Osteocyte (in vitro differentiated cells): ENCODE data around the gene GDF15. TPM values are rescaled to one million over a fixed set of nuclear protein-coding genes. Genes with fewer than 3 reads are reported as not detected.

ENCODE experiments used
- DNase-seq: peaks from one replicate; pipeline ENCODE4 v3.0.0; 2021; ENCODE audit warnings: mixed read lengths; ENCODE audit not compliant: unreplicated experiment; ENCODE audit errors: extremely low spot score
- H3K27ac Mint-ChIP-seq: one replicate; pipeline ENCODE4 v1.8.0; 2021; ENCODE audit warnings: mild to moderate bottlenecking, mixed read lengths; ENCODE audit not compliant: unreplicated experiment
- H3K27me3 Mint-ChIP-seq: one replicate; pipeline ENCODE4 v1.8.0; 2021; ENCODE audit warnings: mixed read lengths; ENCODE audit not compliant: unreplicated experiment
- H3K36me3 Mint-ChIP-seq: one replicate; pipeline ENCODE4 v1.8.0; 2021; ENCODE audit warnings: mixed read lengths; ENCODE audit not compliant: unreplicated experiment
- H3K4me1 Mint-ChIP-seq: one replicate; pipeline ENCODE4 v1.8.0; 2021; ENCODE audit warnings: mixed read lengths; ENCODE audit not compliant: unreplicated experiment
- H3K4me3 Mint-ChIP-seq: one replicate; pipeline ENCODE4 v1.8.0; 2021; ENCODE audit warnings: mild to moderate bottlenecking, moderate library complexity, mixed read lengths; ENCODE audit not compliant: unreplicated experiment
- H3K9me3 Mint-ChIP-seq: one replicate; pipeline ENCODE4 v1.8.0; 2021; ENCODE audit warnings: mixed read lengths; ENCODE audit not compliant: unreplicated experiment
- total RNA-seq: library from RNA; stranded (reverse); gene quantifications from 2 replicates; pipeline ENCODE4 v1.2.1, GENCODE V29; 2021
- TF ChIP-seq, protein P1 (sequence below): fragments of 200-600 bp; sonication (generic); IDR thresholded peaks from 2 replicates; pipeline ENCODE4 v1.5.0; 2021; ENCODE audit warnings: antibody characterized with exemption, mild to moderate bottlenecking, moderate library complexity

Gene GDF15
- total RNA-seq, 1 donor from 2014 or later, result 47.9 TPM

DNA sequence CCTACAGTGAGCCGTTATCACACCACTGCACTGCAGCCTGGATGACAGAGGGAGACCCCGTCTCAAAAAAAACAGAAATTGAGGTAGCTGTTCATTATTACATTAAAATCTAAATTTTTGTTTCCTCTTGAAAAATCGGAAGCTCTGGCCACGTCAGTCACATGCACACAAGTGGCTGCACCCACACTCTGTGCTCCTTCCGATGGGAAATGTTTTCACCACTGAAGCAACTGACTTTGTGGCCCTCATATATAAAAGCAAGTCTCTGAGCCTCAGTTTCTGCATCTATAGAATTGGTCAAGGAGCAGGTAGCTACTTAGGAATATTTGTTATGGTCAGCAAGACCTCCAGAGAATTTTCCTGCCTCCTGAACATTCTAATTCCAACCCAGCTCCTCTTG lies 7.0 kb downstream of the GDF15 start:
- H3K4me1 Mint-ChIP-seq, result peaks cover 14% of the 10 kb centered on the region
- no peak overlapping the region for H3K27ac Mint-ChIP-seq
- H3K4me3 Mint-ChIP-seq, result no peak overlapping the region
- DNase-seq, result no peak
- TF ChIP-seq, protein P1, sequence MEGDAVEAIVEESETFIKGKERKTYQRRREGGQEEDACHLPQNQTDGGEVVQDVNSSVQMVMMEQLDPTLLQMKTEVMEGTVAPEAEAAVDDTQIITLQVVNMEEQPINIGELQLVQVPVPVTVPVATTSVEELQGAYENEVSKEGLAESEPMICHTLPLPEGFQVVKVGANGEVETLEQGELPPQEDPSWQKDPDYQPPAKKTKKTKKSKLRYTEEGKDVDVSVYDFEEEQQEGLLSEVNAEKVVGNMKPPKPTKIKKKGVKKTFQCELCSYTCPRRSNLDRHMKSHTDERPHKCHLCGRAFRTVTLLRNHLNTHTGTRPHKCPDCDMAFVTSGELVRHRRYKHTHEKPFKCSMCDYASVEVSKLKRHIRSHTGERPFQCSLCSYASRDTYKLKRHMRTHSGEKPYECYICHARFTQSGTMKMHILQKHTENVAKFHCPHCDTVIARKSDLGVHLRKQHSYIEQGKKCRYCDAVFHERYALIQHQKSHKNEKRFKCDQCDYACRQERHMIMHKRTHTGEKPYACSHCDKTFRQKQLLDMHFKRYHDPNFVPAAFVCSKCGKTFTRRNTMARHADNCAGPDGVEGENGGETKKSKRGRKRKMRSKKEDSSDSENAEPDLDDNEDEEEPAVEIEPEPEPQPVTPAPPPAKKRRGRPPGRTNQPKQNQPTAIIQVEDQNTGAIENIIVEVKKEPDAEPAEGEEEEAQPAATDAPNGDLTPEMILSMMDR, result no peak
- peaks cover 3% of the 10 kb centered on the region for H3K27me3 Mint-ChIP-seq
- peaks cover 7% of the 10 kb centered on the region for H3K36me3 Mint-ChIP-seq
- H3K9me3 Mint-ChIP-seq, result no peaks in the 10 kb centered on the region

DNA sequence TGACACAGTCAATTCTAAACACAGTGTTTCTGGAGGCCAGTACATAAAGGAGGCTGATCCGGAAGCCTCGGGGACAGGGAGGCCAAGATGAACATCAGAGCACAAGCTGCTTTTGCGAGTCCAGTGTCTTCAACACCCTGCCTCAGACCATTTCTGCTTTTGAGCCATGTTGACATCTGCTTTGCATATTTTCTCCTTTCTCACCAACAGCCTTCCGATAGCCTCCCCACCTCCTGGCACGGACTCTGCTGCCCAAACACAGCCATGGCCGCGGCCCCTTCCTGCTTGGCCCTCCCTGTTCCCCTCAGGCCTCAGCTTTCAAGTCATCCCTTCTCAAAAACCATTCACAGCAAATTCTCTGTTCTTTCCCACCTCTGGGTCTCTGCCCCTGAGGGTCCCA lies 7.9 kb downstream of the GDF15 start:
- no peaks in the 10 kb centered on the region for H3K9me3 Mint-ChIP-seq
- peaks cover 3% of the 10 kb centered on the region for H3K27me3 Mint-ChIP-seq
- TF ChIP-seq, protein P1, result no peak
- H3K4me3 Mint-ChIP-seq, result no peak overlapping the region
- H3K4me1 Mint-ChIP-seq, result peaks cover 9% of the 10 kb centered on the region
- H3K27ac Mint-ChIP-seq, result no peak overlapping the region
- peaks cover 7% of the 10 kb centered on the region for H3K36me3 Mint-ChIP-seq
- no peak for DNase-seq

DNA sequence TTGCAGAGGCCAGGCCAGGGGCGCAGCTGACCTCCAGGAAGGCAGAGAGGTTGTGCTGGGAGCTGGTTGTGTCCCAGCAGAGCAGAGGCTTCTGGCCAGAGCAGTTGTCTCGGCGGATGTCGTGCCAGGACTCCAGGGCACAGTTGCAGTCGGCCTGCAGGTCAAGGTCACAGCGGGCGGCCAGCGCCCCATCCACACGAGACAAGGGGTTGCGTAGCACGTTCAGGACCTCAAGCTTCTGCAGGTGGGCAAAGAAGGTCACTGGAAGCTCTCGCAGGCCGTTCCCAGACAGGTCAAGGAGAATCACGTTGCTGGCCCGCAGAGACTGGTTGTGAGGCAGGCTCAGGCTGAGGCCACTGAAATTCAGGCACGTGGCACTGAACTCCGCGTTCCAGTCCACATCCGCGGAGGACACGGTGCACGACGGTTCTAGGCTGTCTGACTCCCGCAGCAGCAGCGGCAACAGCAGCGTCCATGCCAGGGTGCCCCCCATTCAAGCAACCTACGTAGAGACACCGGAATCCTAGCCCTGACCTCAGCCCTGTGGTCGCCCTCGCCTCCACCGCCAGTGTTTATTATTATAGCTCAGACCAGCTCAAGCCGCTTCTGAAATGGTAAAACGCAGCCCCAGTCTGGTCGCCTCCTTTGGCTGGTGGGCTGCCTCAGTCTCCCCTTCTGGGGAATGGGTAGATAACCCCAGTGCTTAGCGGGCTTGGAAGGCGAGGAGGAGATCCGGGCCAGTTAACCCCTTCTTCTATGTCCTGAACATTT lies 10.7 kb downstream of the GDF15 start:
- no peak for DNase-seq
- no peaks in the 10 kb centered on the region for H3K36me3 Mint-ChIP-seq
- no peak overlapping the region for H3K27ac Mint-ChIP-seq
- H3K4me3 Mint-ChIP-seq, result no peak overlapping the region
- H3K27me3 Mint-ChIP-seq, result peaks cover 3% of the 10 kb centered on the region
- no peaks in the 10 kb centered on the region for H3K9me3 Mint-ChIP-seq
- H3K4me1 Mint-ChIP-seq, result peaks cover 15% of the 10 kb centered on the region
- TF ChIP-seq, protein P1, result no peak

DNA sequence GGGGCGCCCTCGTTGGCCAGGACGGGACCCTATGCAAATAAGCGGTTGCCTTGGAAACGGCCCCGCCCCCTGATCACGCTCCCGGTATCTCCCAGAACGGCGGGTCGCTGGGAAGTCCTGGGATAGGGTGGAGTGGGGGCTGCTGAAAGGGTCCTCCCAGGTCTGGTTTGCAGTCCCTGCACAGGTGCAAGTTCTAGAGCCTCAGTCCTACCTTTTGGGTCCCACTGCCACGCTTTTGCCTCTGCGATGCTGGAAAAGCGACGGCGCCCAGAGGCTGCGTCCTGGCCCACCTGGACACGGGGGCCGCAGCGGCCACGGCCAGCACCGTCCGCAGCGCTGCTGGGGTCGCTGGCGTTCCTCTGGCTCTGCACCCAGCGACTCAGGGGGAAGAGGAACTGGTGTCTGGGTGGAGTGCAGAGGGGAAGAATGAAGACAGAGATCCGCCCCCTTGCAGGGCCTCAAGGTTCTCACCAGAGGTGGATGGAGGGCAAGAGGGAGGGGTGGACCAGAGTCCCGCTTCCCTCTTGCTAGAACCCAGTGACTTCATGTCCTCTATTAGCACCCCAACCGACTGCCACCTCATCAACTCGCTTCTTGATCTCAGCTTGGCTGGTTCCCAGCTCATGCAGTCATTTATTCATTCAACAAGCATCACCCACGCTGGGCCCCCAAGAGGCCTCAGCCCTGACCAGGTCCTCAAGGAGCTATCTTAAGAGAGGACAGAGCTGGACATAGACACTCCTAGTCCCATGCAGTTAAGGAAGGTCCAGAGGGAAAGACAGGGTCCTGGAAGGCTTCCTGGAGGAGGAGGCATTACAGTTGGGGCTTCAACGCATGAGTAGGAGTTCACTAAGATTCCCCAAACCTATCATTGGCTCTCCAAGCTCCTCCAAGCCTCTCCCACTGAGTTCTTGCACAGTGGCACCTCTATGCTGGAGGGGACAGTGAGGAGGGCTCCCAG lies 11.6 kb downstream of the GDF15 start, which contains the start of gene LRRC25:
Gene LRRC25, minus strand, starts transcription at position 381 of the 961 bp plus-strand sequence. CDS start 659 bp downstream, outside the sequence.
- peaks cover 3% of the 10 kb centered on the region for H3K27me3 Mint-ChIP-seq
- H3K4me1 Mint-ChIP-seq, result peaks cover 20% of the 10 kb centered on the region
- H3K27ac Mint-ChIP-seq, result no peak within 1 kb of the TSS
- H3K36me3 Mint-ChIP-seq, result no peaks in the 10 kb centered on the region
- no peaks in the 10 kb centered on the region for H3K9me3 Mint-ChIP-seq
- TF ChIP-seq, protein P1, result no peak
- no peak for DNase-seq
- no peak within 1 kb of the TSS for H3K4me3 Mint-ChIP-seq

DNA sequence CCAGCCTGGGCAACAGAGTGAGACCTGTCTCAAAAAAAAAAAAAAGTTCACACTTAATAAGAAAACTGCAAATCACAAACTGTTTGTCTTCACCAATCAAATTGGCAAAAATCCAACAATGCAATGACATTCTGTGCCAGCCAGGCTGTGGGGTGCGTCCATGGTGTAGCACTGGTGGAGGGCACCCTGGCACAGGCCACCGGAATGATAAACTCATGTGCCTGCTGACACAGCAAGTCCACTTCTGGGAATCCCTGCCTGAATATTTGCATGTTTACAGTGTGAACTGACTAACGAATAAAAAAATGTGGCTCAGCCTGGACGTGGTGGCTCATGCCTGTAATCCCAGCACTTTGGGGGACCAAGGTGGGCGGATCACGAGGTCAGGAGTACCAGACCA lies 13.1 kb downstream of the GDF15 start:
- Mint-ChIP-seq H3K27me3 (peaks cover 3% of the 10 kb centered on the region), H3K4me3 (no peak overlapping the region), H3K4me1 (peaks cover 20% of the 10 kb centered on the region), H3K36me3 (no peaks in the 10 kb centered on the region), H3K9me3 (no peaks in the 10 kb centered on the region), H3K27ac (no peak overlapping the region)
- no peak for DNase-seq
- TF ChIP-seq, protein P1, result no peak
